Natural killer cell (primary cell): ENCODE results near the gene RORC. TPM values are rescaled to one million over a fixed set of nuclear protein-coding genes. Genes with fewer than 3 reads are reported as not detected.
"Not testable (repeated sequence)": the region's sequence is repeated elsewhere in the genome, so short reads cannot be mapped to it uniquely, and the experiment has no call there.

Experiments
- ATAC-seq, 3 donors: fragments of 150-1000 bp in 2 of 3; fragments of 200-7000 bp in 1 of 3; cut with Tn5 transposase; 1 replicate in 1 of 3; 2 replicates in 2 of 3; pipeline ENCODE4 v1.10.0; 2021; ENCODE audit warnings: mild to moderate bottlenecking in 2 of 3, moderate library complexity in 2 of 3
- DNase-seq, 2 donors: peaks; one replicate each; pipeline versions ENCODE4 v3.0.0 to v3.0.0-alpha.2; 2013 to 2021; ENCODE audit warnings: mixed read lengths in 1 of 2
- H3K27ac ChIP-seq: one replicate; pipeline ENCODE4 v1.5.1; 2013; ENCODE audit warnings: mild to moderate bottlenecking, low read length
- H3K27me3 ChIP-seq: one replicate; pipeline ENCODE4 v1.6.1; 2013; ENCODE audit warnings: low read length; ENCODE audit not compliant: control insufficient read depth, insufficient read depth
- H3K36me3 ChIP-seq: one replicate; pipeline ENCODE4 v1.6.1; 2013; ENCODE audit warnings: low read length; ENCODE audit not compliant: control insufficient read depth, insufficient read depth
- H3K4me1 ChIP-seq: one replicate; pipeline ENCODE4 v1.6.1; 2013; ENCODE audit warnings: low read length; ENCODE audit not compliant: control insufficient read depth, insufficient read depth
- H3K4me3 ChIP-seq: one replicate; pipeline ENCODE4 v1.5.1; 2013; ENCODE audit warnings: low read length
- H3K9me3 ChIP-seq: one replicate; pipeline ENCODE4 v1.6.1; 2013; ENCODE audit warnings: low read length; ENCODE audit not compliant: control insufficient read depth, insufficient read depth
- H3K27ac Mint-ChIP-seq, 2 donors: one replicate each; pipeline ENCODE4 v1.8.0; 2022; ENCODE audit warnings: mild to moderate bottlenecking in 2 of 2, mixed read lengths in 2 of 2, moderate library complexity in 1 of 2
- H3K27me3 Mint-ChIP-seq, 2 donors: one replicate each; pipeline ENCODE4 v1.8.0; 2022; ENCODE audit warnings: low read depth in 2 of 2, mixed read lengths in 2 of 2
- H3K36me3 Mint-ChIP-seq: one replicate; pipeline ENCODE4 v1.8.0; 2022; ENCODE audit warnings: mixed read lengths
- H3K4me1 Mint-ChIP-seq, 2 donors: one replicate each; pipeline ENCODE4 v1.8.0; 2022; ENCODE audit warnings: mixed read lengths in 2 of 2
- H3K4me3 Mint-ChIP-seq: one replicate; pipeline ENCODE4 v1.8.0; 2022; ENCODE audit warnings: mild to moderate bottlenecking, moderate library complexity, mixed read lengths
- H3K9me3 Mint-ChIP-seq, 2 donors: one replicate each; pipeline ENCODE4 v1.8.0; 2022; ENCODE audit warnings: mixed read lengths in 2 of 2
- CTCF ChIP-seq: fragments of 200-600 bp; IDR thresholded peaks from one replicate; pipeline ENCODE4 v1.8.0; 2022; ENCODE audit warnings: antibody characterized with exemption
- WGBS: methylation state at CpG from one replicate; pipeline ENCODE4 v1.1.7; 2013; ENCODE audit warnings: missing lambda C conversion rate; ENCODE audit not compliant: insufficient coverage; 5-methylcytosine and 5-hydroxymethylcytosine counted together
- intact Hi-C: fragments of 100-400 bp; cut with micrococcal nuclease; formaldehyde crosslinking; loops from one replicate; pipeline ENCODE4 v1.14.2; 2022
- total RNA-seq, 4 donors: library from RNA; stranded (reverse); fragments of 120-200 nt in 1 of 4; gene quantifications; one replicate each; pipeline versions ENCODE4 v1.2.3 to v1.2.4, GENCODE V29; 2013 to 2022

The RORC gene
- total RNA-seq, 3 donors from 2014 or later (not counting 1 experiment from before 2014, with no cell fraction given) = 0.14 to 0.78 (median 0.70) TPM

DNA sequence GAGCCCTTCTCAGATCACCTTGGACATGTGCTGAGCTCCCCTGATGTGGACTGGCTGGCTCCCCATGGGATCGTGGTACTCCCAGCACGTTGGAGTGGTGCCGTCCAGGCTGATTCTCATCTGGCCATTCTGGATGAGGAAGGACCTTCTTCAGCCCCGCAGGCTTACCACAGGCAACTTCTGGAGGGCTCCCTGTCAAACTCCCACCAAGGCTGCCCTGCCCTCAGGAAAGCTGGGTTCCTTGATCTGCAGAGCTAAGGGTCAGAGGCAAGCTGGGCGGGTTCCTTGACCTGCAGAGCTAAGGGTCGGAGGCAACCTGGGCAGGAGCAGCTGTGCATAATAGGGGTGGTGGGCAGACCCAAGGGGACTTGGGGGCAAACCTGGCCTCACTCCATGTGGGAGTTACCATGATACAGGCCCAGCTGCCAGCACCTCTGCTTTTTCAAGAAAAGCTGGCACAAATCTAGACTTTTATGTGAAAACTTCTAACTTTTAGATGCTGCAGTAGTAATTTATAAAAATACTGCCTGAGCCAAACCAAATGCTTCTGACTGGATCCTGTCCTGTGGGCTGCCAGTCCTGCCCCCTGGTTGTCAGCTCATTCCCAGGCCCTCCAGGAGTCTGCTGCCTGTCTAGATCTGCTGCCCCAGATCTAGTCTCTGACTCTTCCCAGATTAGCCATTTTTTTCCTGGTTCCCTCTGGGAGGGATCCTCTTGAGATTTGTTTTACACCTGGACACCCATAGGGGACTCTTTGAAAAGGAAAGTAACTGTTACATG, 27.5 kb upstream of the RORC start:
- Mint-ChIP-seq H3K27me3 (peaks cover 0 to 6% of the 10 kb centered on the region in 2 donors), H3K27ac (no peak overlapping the region), H3K4me3 (no peak overlapping the region), H3K4me1 (no peaks in the 10 kb centered on the region), H3K36me3 (no peaks in the 10 kb centered on the region), H3K9me3 (no peaks in the 10 kb centered on the region)
- no peaks in the 10 kb centered on the region for H3K9me3 ChIP-seq
- no peaks in the 10 kb centered on the region for H3K27me3 ChIP-seq
- no peaks in the 10 kb centered on the region for H3K36me3 ChIP-seq
- intact Hi-C loops = no loop called here
- H3K4me3 ChIP-seq = no peak overlapping the region
- DNase-seq (no peak), ATAC-seq (no peak)
- no peak for TF ChIP-seq CTCF
- WGBS = 87% methylated on average over 6 of the region's 6 CpGs
- H3K4me1 ChIP-seq = no peaks in the 10 kb centered on the region
- no peak overlapping the region for H3K27ac ChIP-seq

- H3K27me3 Mint-ChIP-seq = peaks cover 0 to 6% of the 10 kb centered on the region in 2 donors
- ATAC-seq (no peak), DNase-seq (no peak)
- H3K4me1 Mint-ChIP-seq = no peaks in the 10 kb centered on the region
- no peak for TF ChIP-seq CTCF
- intact Hi-C loops = no loop called here
- H3K27ac Mint-ChIP-seq = no peak overlapping the region
- Histone ChIP-seq H3K9me3 (no peaks in the 10 kb centered on the region), H3K27me3 (no peaks in the 10 kb centered on the region), H3K27ac (no peak overlapping the region), H3K4me3 (no peak overlapping the region), H3K36me3 (no peaks in the 10 kb centered on the region), H3K4me1 (no peaks in the 10 kb centered on the region)
- no peaks in the 10 kb centered on the region for H3K36me3 Mint-ChIP-seq
- WGBS = 67% methylated on average over 3 of the region's 3 CpGs
- H3K4me3 Mint-ChIP-seq = no peak overlapping the region
- no peaks in the 10 kb centered on the region for H3K9me3 Mint-ChIP-seq
Observed at GRCh38 chr1:151858030-151858746, 26.6 kb upstream of the RORC start.

- H3K4me1 ChIP-seq = no peaks in the 10 kb centered on the region
- Mint-ChIP-seq H3K4me3 (no peak overlapping the region), H3K4me1 (no peaks in the 10 kb centered on the region), H3K9me3 (no peaks in the 10 kb centered on the region), H3K36me3 (no peaks in the 10 kb centered on the region), H3K27me3 (peaks cover 0 to 5% of the 10 kb centered on the region in 2 donors), H3K27ac (no peak overlapping the region)
- no peaks in the 10 kb centered on the region for H3K36me3 ChIP-seq
- TF ChIP-seq CTCF = no peak
- H3K27me3 ChIP-seq = no peaks in the 10 kb centered on the region
- DNase-seq = no peak
- no peaks in the 10 kb centered on the region for H3K9me3 ChIP-seq
- 64% methylated on average over 4 of the region's 4 CpGs for WGBS
- no peak overlapping the region for H3K4me3 ChIP-seq
- intact Hi-C loops = no loop called here
- no peak overlapping the region for H3K27ac ChIP-seq
- no peak for ATAC-seq
Observed at GRCh38 chr1:151855933-151856332, 24.3 kb upstream of the RORC start.

GRCh38 chr1:151855516-151855915, 23.9 kb upstream of the RORC start:
- H3K9me3 ChIP-seq, H3K27me3 Mint-ChIP-seq, H3K4me1 Mint-ChIP-seq, H3K27me3 ChIP-seq, ATAC-seq, H3K4me3 ChIP-seq, H3K36me3 Mint-ChIP-seq, DNase-seq, H3K27ac Mint-ChIP-seq, intact Hi-C loops, H3K36me3 ChIP-seq, H3K27ac ChIP-seq, H3K4me3 Mint-ChIP-seq, H3K4me1 ChIP-seq, H3K9me3 Mint-ChIP-seq: not testable (repeated sequence)
- WGBS = 96% methylated on average over 6 of the region's 8 CpGs
